Ishikawa (cell line): Measurements from ENCODE around the gene PHOX2B.

ENCODE experiments used
- RAD21 ChIP-seq: IDR thresholded peaks from 2 replicates; pipeline ENCODE4 v1.6.1; 2012; ENCODE audit warnings: low read depth
- TAF1 ChIP-seq: IDR thresholded peaks from 2 replicates; pipeline ENCODE4 v1.6.1; 2012; ENCODE audit warnings: low read depth, mild to moderate bottlenecking

DNA sequence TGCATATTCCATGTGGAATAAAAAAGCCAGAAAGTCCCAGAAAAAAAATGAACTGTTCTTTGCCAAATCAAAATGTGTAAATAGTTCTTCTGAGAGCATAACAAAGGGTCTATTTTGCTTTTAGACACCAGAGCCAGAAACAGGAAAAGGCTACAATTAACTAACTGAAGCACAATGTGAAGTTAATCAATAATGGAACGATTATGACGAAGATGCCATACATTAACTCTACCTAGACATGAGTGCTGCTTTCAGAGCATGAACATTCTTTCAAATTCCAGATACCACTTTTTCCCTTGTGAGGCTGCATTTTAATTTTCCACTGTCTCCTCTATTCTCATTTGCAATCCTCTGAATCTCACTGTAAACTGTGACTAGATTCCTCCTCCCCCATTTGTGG lies 48.7 kb upstream of the PHOX2B start:
- TF ChIP-seq RAD21 (no peak), TAF1 (no peak)
